Activated naive CD4-positive, alpha-beta T cell treated with anti-CD3 and anti-CD28 coated beads for 36 hours (primary cell): ENCODE results near the gene ZGPAT. TPM values are rescaled to one million over a fixed set of nuclear protein-coding genes. Genes with fewer than 3 reads are reported as not detected.

Source experiments
- CTCF ChIA-PET: fragments of 350-600 bp; sonication (Branson Sonifier 250); formaldehyde crosslinking; loops from one replicate; lab custom pipeline; 2021; ENCODE audit warnings: antibody characterized with exemption; lab: Charles Lee
- DNase-seq: peaks from one replicate; pipeline ENCODE4 v3.0.0-alpha.2; 2020
- H3K27ac Mint-ChIP-seq: one replicate; pipeline ENCODE4 v1.8.0; 2021; ENCODE audit warnings: mild to moderate bottlenecking, mixed read lengths
- H3K27me3 Mint-ChIP-seq: one replicate; pipeline ENCODE4 v1.8.0; 2021; ENCODE audit warnings: low read depth, mixed read lengths
- H3K36me3 Mint-ChIP-seq: one replicate; pipeline ENCODE4 v1.8.0; 2021; ENCODE audit warnings: low read depth, mixed read lengths
- H3K4me1 Mint-ChIP-seq: one replicate; pipeline ENCODE4 v1.8.0; 2021; ENCODE audit warnings: low read depth, mixed read lengths
- H3K4me3 Mint-ChIP-seq: one replicate; pipeline ENCODE4 v1.8.0; 2021; ENCODE audit warnings: mild to moderate bottlenecking, moderate library complexity, mixed read lengths
- H3K9me3 Mint-ChIP-seq: one replicate; pipeline ENCODE4 v1.8.0; 2021; ENCODE audit warnings: mixed read lengths
- intact Hi-C: fragments of 100-400 bp; cut with micrococcal nuclease; formaldehyde crosslinking; loops from one replicate; pipeline ENCODE4 v1.15.1; 2023
- total RNA-seq, 2 experiments: library from RNA; stranded (reverse); gene quantifications; one replicate each; pipeline ENCODE4 v1.2.3, GENCODE V29; 2021

Gene ZGPAT
- total RNA-seq, 2 experiments from 2014 or later, result 15.3 to 18.0 TPM

- Mint-ChIP-seq H3K36me3 (no peaks in the 10 kb centered on the region), H3K27me3 (no peaks in the 10 kb centered on the region), H3K9me3 (no peaks in the 10 kb centered on the region), H3K27ac (no peak overlapping the region), H3K4me1 (peaks cover 10% of the 10 kb centered on the region), H3K4me3 (no peak overlapping the region)
- DNase-seq, result no peak
- CTCF ChIA-PET, result interaction anchor here (0.9 to 1.6 kb wide), 3 partner anchors 35 to 87 kb away, joined by 3 to 4 read pairs (median 3); no protein-coding TSS in a partner anchor
- intact Hi-C loops, result no loop called here
Observed at GRCh38 chr20:63741676-63742380, 34.0 kb downstream of the ZGPAT start.

- H3K27ac Mint-ChIP-seq, result no peak overlapping the region
- no peak overlapping the region for H3K4me3 Mint-ChIP-seq
- CTCF ChIA-PET, result interaction anchor here (0.9 kb wide), 1 partner anchor 36 kb away, joined by 3 read pairs; no protein-coding TSS in a partner anchor
- H3K9me3 Mint-ChIP-seq, result no peaks in the 10 kb centered on the region
- no peak for DNase-seq
- intact Hi-C loops, result no loop called here
- no peaks in the 10 kb centered on the region for H3K36me3 Mint-ChIP-seq
- H3K4me1 Mint-ChIP-seq, result peaks cover 4% of the 10 kb centered on the region
- no peaks in the 10 kb centered on the region for H3K27me3 Mint-ChIP-seq
Observed at GRCh38 chr20:63742381-63743024, 34.7 kb downstream of the ZGPAT start.

- Mint-ChIP-seq H3K36me3 (no peaks in the 10 kb centered on the region), H3K4me1 (peaks cover 1% of the 10 kb centered on the region), H3K27me3 (no peaks in the 10 kb centered on the region), H3K4me3 (no peak overlapping the region), H3K9me3 (no peaks in the 10 kb centered on the region), H3K27ac (no peak overlapping the region)
- CTCF ChIA-PET, result no interaction called here
- intact Hi-C loops, result no loop called here
- DNase-seq, result no peak
Observed at GRCh38 chr20:63743210-63743970, 35.6 kb downstream of the ZGPAT start.

- intact Hi-C loops, result no loop called here
- CTCF ChIA-PET, result no interaction called here
- H3K9me3 Mint-ChIP-seq, result no peaks in the 10 kb centered on the region
- no peak overlapping the region for H3K27ac Mint-ChIP-seq
- no peak for DNase-seq
- no peaks in the 10 kb centered on the region for H3K4me1 Mint-ChIP-seq
- no peaks in the 10 kb centered on the region for H3K36me3 Mint-ChIP-seq
- H3K27me3 Mint-ChIP-seq, result no peaks in the 10 kb centered on the region
- no peak overlapping the region for H3K4me3 Mint-ChIP-seq
Observed at GRCh38 chr20:63744158-63744557, 36.3 kb downstream of the ZGPAT start.

GRCh38 chr20:63744574-63745423 is 37.0 kb downstream of the ZGPAT start:
- no peaks in the 10 kb centered on the region for H3K27me3 Mint-ChIP-seq
- peaks cover 2% of the 10 kb centered on the region for H3K4me1 Mint-ChIP-seq
- no peaks in the 10 kb centered on the region for H3K36me3 Mint-ChIP-seq
- CTCF ChIA-PET, result interaction anchor here (0.6 to 0.9 kb wide), 2 partner anchors 38 to 498 kb away, joined by 3 read pairs; no protein-coding TSS in a partner anchor
- intact Hi-C loops, result no loop called here
- H3K9me3 Mint-ChIP-seq, result no peaks in the 10 kb centered on the region
- H3K27ac Mint-ChIP-seq, result no peak overlapping the region
- H3K4me3 Mint-ChIP-seq, result no peak overlapping the region
- no peak for DNase-seq

- DNase-seq, result no peak
- CTCF ChIA-PET, result interaction anchor here (0.9 kb wide), 1 partner anchor 39 kb away, joined by 3 read pairs; no protein-coding TSS in a partner anchor
- Mint-ChIP-seq H3K27me3 (no peaks in the 10 kb centered on the region), H3K36me3 (no peaks in the 10 kb centered on the region), H3K9me3 (no peaks in the 10 kb centered on the region), H3K4me3 (no peak overlapping the region), H3K27ac (no peak overlapping the region), H3K4me1 (peaks cover 3% of the 10 kb centered on the region)
- intact Hi-C loops, result no loop called here
Observed at GRCh38 chr20:63745424-63745805, 37.6 kb downstream of the ZGPAT start.

- intact Hi-C loops, result no loop called here
- DNase-seq, result no peak
- no peaks in the 10 kb centered on the region for H3K9me3 Mint-ChIP-seq
- H3K36me3 Mint-ChIP-seq, result no peaks in the 10 kb centered on the region
- no peaks in the 10 kb centered on the region for H3K27me3 Mint-ChIP-seq
- H3K27ac Mint-ChIP-seq, result no peak overlapping the region
- CTCF ChIA-PET, result no interaction called here
- peaks cover 9% of the 10 kb centered on the region for H3K4me1 Mint-ChIP-seq
- no peak overlapping the region for H3K4me3 Mint-ChIP-seq
Observed at GRCh38 chr20:63745961-63746731, 38.3 kb downstream of the ZGPAT start.

- Mint-ChIP-seq H3K27me3 (no peaks in the 10 kb centered on the region), H3K36me3 (no peaks in the 10 kb centered on the region), H3K4me1 (peaks cover 13% of the 10 kb centered on the region), H3K9me3 (no peaks in the 10 kb centered on the region), H3K27ac (no peak overlapping the region), H3K4me3 (no peak overlapping the region)
- intact Hi-C loops, result no loop called here
- DNase-seq, result no peak
- CTCF ChIA-PET, result no interaction called here
Observed at GRCh38 chr20:63746751-63747315, 39.0 kb downstream of the ZGPAT start.

- Mint-ChIP-seq H3K36me3 (no peaks in the 10 kb centered on the region), H3K27ac (no peak overlapping the region), H3K4me3 (no peak overlapping the region), H3K4me1 (peaks cover 16% of the 10 kb centered on the region), H3K9me3 (no peaks in the 10 kb centered on the region), H3K27me3 (no peaks in the 10 kb centered on the region)
- CTCF ChIA-PET, result no interaction called here
- no peak for DNase-seq
- intact Hi-C loops, result no loop called here
Observed at GRCh38 chr20:63747622-63748069, 39.8 kb downstream of the ZGPAT start.

- no peaks in the 10 kb centered on the region for H3K9me3 Mint-ChIP-seq
- no peaks in the 10 kb centered on the region for H3K27me3 Mint-ChIP-seq
- intact Hi-C loops, result no loop called here
- H3K27ac Mint-ChIP-seq, result no peak overlapping the region
- CTCF ChIA-PET, result no interaction called here
- DNase-seq, result no peak
- no peak overlapping the region for H3K4me3 Mint-ChIP-seq
- H3K4me1 Mint-ChIP-seq, result peaks cover 16% of the 10 kb centered on the region
- no peaks in the 10 kb centered on the region for H3K36me3 Mint-ChIP-seq
Observed at GRCh38 chr20:63748070-63748933, 40.5 kb downstream of the ZGPAT start.
